Kidney epithelial cell (primary cell): ENCODE data around the gene GPR137B. TPM values are rescaled to one million over a fixed set of nuclear protein-coding genes. Genes with fewer than 3 reads are reported as not detected.

Source experiments
- DNase-seq: peaks from one replicate; pipeline ENCODE4 v3.0.0-alpha.2; 2010; ENCODE audit warnings: low read depth
- H3K27me3 ChIP-seq: 2 replicates; pipeline ENCODE4 v1.6.0; 2011; ENCODE audit warnings: low read length; ENCODE audit not compliant: control insufficient read depth, insufficient read depth
- H3K36me3 ChIP-seq: 2 replicates; pipeline ENCODE4 v1.5.1; 2011; ENCODE audit warnings: low read length; ENCODE audit not compliant: control insufficient read depth, insufficient read depth
- H3K4me3 ChIP-seq: 2 replicates; pipeline ENCODE4 v1.5.1; 2011; ENCODE audit warnings: low read depth, mild to moderate bottlenecking, control low read depth, low read length
- total RNA-seq: library from RNA; depleted of rRNA; stranded (reverse); fragments of >200 nt; gene quantifications from 2 replicates; pipeline ENCODE4 v1.2.3, GENCODE V29; 2015
- TF ChIP-seq, protein P1 (sequence below): IDR thresholded peaks from 2 replicates; pipeline ENCODE4 v1.5.1; 2011; ENCODE audit warnings: mild to moderate bottlenecking, moderate library complexity, low read length, control low read depth, inconsistent platforms; ENCODE audit not compliant: insufficient read depth, poor library complexity, severe bottlenecking

GPR137B gene
- total RNA-seq, 1 donor from 2014 or later: 26.8 TPM

DNA sequence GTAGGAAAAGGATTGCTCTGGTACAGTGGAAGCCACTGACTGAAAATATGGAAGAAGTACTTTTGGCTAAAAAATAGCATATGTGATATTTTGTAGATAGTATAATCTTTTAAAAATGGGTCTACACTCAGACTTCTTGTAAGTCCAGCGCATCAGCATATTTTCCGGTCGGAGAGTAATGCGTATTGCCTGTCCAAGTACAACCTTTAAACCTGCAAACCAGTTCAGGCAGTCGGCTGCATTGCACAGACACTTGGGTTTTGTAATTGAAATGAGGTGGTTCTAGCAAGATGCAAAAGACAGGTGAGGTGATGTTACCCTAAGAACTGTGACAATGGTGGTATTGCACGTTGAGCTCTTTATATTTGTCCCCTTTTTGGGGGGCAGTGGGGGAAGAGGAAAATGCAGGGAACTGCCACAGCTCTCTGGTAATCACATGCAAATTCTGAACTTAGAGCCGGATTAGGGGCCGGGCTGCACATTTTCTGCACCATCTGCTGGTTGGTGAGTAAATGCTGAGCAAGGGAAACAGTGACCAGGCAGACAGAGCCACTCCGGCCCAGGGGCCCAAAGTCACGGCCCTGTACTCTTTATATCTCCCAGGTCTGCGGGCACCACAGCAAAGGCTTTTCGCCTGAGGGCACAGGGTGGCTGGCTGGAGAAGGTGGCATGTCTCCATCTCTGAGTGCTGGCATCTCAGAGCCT is 2.3 kb downstream of the GPR137B start:
- Histone ChIP-seq H3K27me3 (peaks cover 11% of the 10 kb centered on the region), H3K36me3 (no peaks in the 10 kb centered on the region), H3K4me3 (no peak overlapping the region)
- TF ChIP-seq, protein P1, sequence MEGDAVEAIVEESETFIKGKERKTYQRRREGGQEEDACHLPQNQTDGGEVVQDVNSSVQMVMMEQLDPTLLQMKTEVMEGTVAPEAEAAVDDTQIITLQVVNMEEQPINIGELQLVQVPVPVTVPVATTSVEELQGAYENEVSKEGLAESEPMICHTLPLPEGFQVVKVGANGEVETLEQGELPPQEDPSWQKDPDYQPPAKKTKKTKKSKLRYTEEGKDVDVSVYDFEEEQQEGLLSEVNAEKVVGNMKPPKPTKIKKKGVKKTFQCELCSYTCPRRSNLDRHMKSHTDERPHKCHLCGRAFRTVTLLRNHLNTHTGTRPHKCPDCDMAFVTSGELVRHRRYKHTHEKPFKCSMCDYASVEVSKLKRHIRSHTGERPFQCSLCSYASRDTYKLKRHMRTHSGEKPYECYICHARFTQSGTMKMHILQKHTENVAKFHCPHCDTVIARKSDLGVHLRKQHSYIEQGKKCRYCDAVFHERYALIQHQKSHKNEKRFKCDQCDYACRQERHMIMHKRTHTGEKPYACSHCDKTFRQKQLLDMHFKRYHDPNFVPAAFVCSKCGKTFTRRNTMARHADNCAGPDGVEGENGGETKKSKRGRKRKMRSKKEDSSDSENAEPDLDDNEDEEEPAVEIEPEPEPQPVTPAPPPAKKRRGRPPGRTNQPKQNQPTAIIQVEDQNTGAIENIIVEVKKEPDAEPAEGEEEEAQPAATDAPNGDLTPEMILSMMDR: no peak
- no peak for DNase-seq

DNA sequence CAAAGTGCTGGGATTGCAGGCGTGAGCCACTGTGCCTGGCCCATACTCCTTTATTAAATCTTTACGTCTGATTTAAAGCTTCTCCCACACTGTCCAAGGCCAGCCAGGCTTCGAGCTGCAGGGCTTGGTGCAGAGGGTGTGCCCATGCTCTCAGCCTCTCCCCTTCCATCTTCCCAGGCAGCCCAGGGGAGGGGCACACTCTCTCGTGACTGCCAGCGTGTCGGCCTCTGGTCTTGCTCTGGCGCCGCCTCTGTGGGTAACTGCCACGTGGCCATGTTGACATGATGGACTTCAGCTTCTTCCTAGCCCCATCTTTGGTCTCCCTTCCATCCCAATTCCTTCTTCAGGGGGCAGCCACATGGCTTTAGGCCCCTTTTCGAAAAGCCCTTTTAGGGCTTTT is 4.7 kb downstream of the GPR137B start:
- H3K36me3 ChIP-seq: no peaks in the 10 kb centered on the region
- TF ChIP-seq, protein P1: no peak
- H3K27me3 ChIP-seq: no peaks in the 10 kb centered on the region
- no peak for DNase-seq
- no peak overlapping the region for H3K4me3 ChIP-seq

DNA sequence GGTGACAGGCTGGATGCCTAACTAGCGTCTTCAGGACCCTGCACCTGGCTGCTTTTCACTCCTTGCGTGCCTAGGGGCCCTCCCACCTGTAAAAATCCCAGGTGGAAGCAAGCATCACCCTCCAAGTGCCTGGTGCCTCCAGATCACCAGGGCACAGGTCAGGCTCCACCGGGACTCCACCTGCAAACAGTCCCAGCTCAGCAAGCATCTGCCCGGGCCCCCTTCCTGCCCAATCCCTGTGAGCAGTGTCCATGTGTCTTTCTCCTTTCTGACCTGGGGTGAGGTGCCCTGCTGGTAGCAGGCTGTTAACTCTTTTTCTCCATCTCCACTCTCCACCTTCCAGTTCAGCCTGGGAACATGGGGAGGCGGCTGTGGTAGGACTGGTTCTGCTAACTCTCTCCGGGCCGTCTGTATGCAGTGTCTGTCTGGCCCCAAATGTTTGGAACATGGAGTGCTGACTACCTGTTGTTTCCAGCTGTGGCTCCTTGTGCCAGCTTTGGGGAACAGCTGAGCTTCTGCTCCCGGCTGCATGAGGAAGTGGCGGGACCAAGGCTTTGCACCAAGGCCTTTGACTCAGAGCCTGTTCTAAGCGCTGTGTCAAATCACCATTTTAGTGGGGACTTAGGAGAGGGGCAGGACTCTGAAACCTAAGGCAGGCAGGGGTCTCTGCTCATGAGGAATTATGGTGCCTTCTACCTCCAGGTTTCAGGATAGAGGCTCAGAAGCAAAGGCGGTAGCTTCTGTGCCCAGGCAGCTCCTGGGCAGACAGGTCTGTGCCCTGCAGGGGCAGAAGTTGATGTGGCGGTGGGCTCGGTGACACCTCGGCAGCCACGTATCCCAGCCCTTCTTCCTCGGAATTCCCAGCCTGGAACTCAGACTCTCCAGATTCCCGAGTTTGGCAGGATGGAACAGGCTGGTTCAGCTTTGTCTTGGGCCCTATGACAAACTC is 5.5 kb downstream of the GPR137B start:
- TF ChIP-seq, protein P1: no peak
- H3K36me3 ChIP-seq: no peaks in the 10 kb centered on the region
- no peak overlapping the region for H3K4me3 ChIP-seq
- no peaks in the 10 kb centered on the region for H3K27me3 ChIP-seq
- no peak for DNase-seq

DNA sequence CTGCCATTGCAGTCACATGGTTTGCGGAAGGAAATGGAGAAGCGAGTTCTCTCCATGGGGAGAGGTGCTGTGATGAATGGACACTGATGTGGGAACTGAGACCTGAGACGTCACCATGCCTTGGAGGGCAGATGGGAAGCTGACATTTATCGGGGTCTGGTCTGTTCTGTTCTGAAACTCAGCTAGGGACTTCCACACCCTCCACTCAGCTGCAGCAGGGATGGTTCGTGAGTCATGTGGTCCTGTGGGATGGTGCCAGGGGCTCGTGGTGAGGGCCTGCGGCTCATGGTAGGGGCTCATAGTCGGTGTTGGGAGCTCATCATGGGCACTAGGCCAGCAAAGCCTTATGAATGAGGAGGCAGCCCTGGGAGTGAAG is 6.1 kb downstream of the GPR137B start:
- Histone ChIP-seq H3K27me3 (no peaks in the 10 kb centered on the region), H3K36me3 (no peaks in the 10 kb centered on the region), H3K4me3 (no peak overlapping the region)
- no peak for DNase-seq
- TF ChIP-seq, protein P1: no peak

DNA sequence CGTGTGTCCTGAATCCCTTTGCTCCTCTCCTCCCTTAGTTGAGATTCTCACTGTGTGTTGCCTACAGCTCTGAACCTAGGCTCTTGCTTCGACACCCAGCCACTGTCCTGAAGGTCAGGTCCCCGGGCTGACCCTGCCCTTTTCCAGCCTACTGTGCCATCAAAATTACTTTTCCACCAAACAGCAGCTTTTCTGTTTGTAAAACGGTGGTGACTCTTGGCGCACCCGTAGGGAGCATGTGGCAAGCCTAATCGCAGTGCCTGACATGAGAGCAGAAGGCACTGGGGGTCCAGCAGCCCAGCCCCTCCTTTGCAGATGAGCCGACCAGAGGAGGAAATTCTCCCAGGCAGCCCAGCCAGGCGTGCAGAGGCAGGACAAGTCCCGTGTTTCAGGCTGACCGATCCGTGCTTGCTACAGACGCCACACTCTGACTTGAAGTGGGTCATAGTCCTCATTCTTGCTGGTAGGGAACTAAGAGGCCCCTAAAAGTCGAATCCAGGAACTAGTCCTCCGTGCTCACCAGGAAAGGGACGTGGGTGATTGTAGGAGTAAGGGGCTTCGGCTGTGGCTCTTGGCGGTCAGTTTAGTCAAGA is 6.8 kb downstream of the GPR137B start:
- no peaks in the 10 kb centered on the region for H3K27me3 ChIP-seq
- no peak overlapping the region for H3K4me3 ChIP-seq
- TF ChIP-seq, protein P1: no peak
- no peak for DNase-seq
- H3K36me3 ChIP-seq: no peaks in the 10 kb centered on the region
